Vagina (tissue), 2 donors: ENCODE data around the gene RAB44. TPM values are rescaled to one million over a fixed set of nuclear protein-coding genes. Genes with fewer than 3 reads are reported as not detected.

ENCODE experiments used
- DNase-seq, 2 donors: peaks; one replicate each; pipeline ENCODE4 v3.0.0-alpha.2; 2017; ENCODE audit errors: extremely low spot score in 2 of 2
- H3K27ac ChIP-seq: fragments of 200-600 bp; sonication (generic); one replicate; pipeline ENCODE4 v1.5.1; 2019
- H3K27me3 ChIP-seq: fragments of 200-600 bp; sonication (generic); one replicate; pipeline ENCODE4 v1.5.1; 2019
- H3K36me3 ChIP-seq, 2 donors: fragments of 200-600 bp; sonication (generic); one replicate each; pipeline ENCODE4 v1.5.1; 2017 to 2019
- H3K4me1 ChIP-seq: fragments of 200-600 bp; sonication (generic); one replicate; pipeline ENCODE4 v1.5.1; 2019
- H3K4me3 ChIP-seq, 2 donors: fragments of 200-600 bp; sonication (generic); 1 replicate in 1 of 2; 2 replicates in 1 of 2; pipeline ENCODE4 v1.5.1; 2016 to 2019
- H3K9me3 ChIP-seq: fragments of 200-600 bp; sonication (generic); one replicate; pipeline ENCODE4 v1.5.1; 2019
- CTCF ChIP-seq, 3 experiments: fragments of 450-650 bp in 2 of 3; fragments of 200-600 bp in 1 of 3; sonication (generic) in 1 of 3; IDR thresholded peaks; one replicate each; pipeline ENCODE4 v1.5.1; 2017 to 2019; ENCODE audit warnings: antibody characterized with exemption in 3 of 3, mild to moderate bottlenecking in 2 of 3, moderate library complexity in 2 of 3
- POLR2A ChIP-seq, 2 donors: fragments of 450-650 bp; IDR thresholded peaks; one replicate each; pipeline ENCODE4 v1.6.1; 2017; ENCODE audit warnings: antibody characterized with exemption in 2 of 2, mild to moderate bottlenecking in 2 of 2, moderate library complexity in 2 of 2
- POLR2AphosphoS5 ChIP-seq, 2 donors: sonication (generic); formaldehyde crosslinking; IDR thresholded peaks; one replicate each; pipeline ENCODE4 v1.9.0; 2017; ENCODE audit warnings: antibody characterized with exemption in 2 of 2, mild to moderate bottlenecking in 2 of 2, low read depth in 1 of 2; ENCODE audit not compliant: insufficient read depth in 1 of 2
- intact Hi-C: fragments of 100-400 bp; cut with DNase I; formaldehyde crosslinking; loops from one replicate; pipeline ENCODE4 v1.15.1; 2023
- total RNA-seq: library from RNA; depleted of rRNA; stranded (reverse); fragments of >200 nt; gene quantifications from one replicate; pipeline ENCODE4 v1.2.3, GENCODE V29; 2016

RAB44 gene
- total RNA-seq, 1 donor from 2014 or later, result 0.49 TPM

- H3K4me3 ChIP-seq, result no peak overlapping the region
- TF ChIP-seq POLR2AphosphoS5 (IDR thresholded peaks at IDR 0.05; ENCODE audit: insufficient read depth in 1 of 2, low read depth in 1 of 2), result no peak
- no peak for TF ChIP-seq CTCF (IDR thresholded peaks at IDR 0.05)
- TF ChIP-seq POLR2A (IDR thresholded peaks at IDR 0.05), result no peak
- no peak for DNase-seq
- peaks cover 20% of the 10 kb centered on the region for H3K4me1 ChIP-seq
- no peaks in the 10 kb centered on the region for H3K9me3 ChIP-seq
- H3K36me3 ChIP-seq, result no peaks in the 10 kb centered on the region
- H3K27me3 ChIP-seq, result no peaks in the 10 kb centered on the region
- intact Hi-C loops, result no loop called here
- H3K27ac ChIP-seq, result no peak overlapping the region
These were observed 28.6 kb upstream of the RAB44 start for GRCh38 chr6:36669002-36669401.

- no peak overlapping the region for H3K27ac ChIP-seq
- no peaks in the 10 kb centered on the region for H3K36me3 ChIP-seq
- DNase-seq, result no peak
- TF ChIP-seq POLR2AphosphoS5 (IDR thresholded peaks at IDR 0.05; ENCODE audit: insufficient read depth in 1 of 2, low read depth in 1 of 2) (no peak), CTCF (IDR thresholded peaks at IDR 0.05) (no peak), POLR2A (IDR thresholded peaks at IDR 0.05) (no peak)
- intact Hi-C loops, result no loop called here
- H3K27me3 ChIP-seq, result no peaks in the 10 kb centered on the region
- H3K9me3 ChIP-seq, result no peaks in the 10 kb centered on the region
- H3K4me3 ChIP-seq, result no peak overlapping the region
- peaks cover 20% of the 10 kb centered on the region for H3K4me1 ChIP-seq
These were observed 27.4 kb upstream of the RAB44 start for GRCh38 chr6:36670271-36670670.

- Histone ChIP-seq H3K36me3 (no peaks in the 10 kb centered on the region), H3K9me3 (no peaks in the 10 kb centered on the region), H3K27ac (no peak overlapping the region), H3K27me3 (no peaks in the 10 kb centered on the region), H3K4me1 (peaks cover 24% of the 10 kb centered on the region), H3K4me3 (no peak overlapping the region)
- TF ChIP-seq POLR2AphosphoS5 (IDR thresholded peaks at IDR 0.05; ENCODE audit: insufficient read depth in 1 of 2, low read depth in 1 of 2) (no peak), CTCF (IDR thresholded peaks at IDR 0.05) (no peak), POLR2A (IDR thresholded peaks at IDR 0.05) (no peak)
- no peak for DNase-seq
- intact Hi-C loops, result no loop called here
These were observed 25.8 kb upstream of the RAB44 start for GRCh38 chr6:36671687-36672375.

- no peak for TF ChIP-seq POLR2A (IDR thresholded peaks at IDR 0.05)
- no peak for TF ChIP-seq POLR2AphosphoS5 (IDR thresholded peaks at IDR 0.05; ENCODE audit: insufficient read depth in 1 of 2, low read depth in 1 of 2)
- no peak for TF ChIP-seq CTCF (IDR thresholded peaks at IDR 0.05)
- intact Hi-C loops, result no loop called here
- no peak for DNase-seq
- H3K36me3 ChIP-seq, result no peaks in the 10 kb centered on the region
- no peak overlapping the region for H3K27ac ChIP-seq
- peaks cover 29% of the 10 kb centered on the region for H3K4me1 ChIP-seq
- no peaks in the 10 kb centered on the region for H3K27me3 ChIP-seq
- no peaks in the 10 kb centered on the region for H3K9me3 ChIP-seq
- H3K4me3 ChIP-seq, result no peak overlapping the region
These were observed 23.7 kb upstream of the RAB44 start for GRCh38 chr6:36673882-36674281.

- TF ChIP-seq CTCF (IDR thresholded peaks at IDR 0.05), result no peak
- TF ChIP-seq POLR2AphosphoS5 (IDR thresholded peaks at IDR 0.05; ENCODE audit: insufficient read depth in 1 of 2, low read depth in 1 of 2), result no peak
- no peak for TF ChIP-seq POLR2A (IDR thresholded peaks at IDR 0.05)
- no peaks in the 10 kb centered on the region for H3K9me3 ChIP-seq
- no peaks in the 10 kb centered on the region for H3K36me3 ChIP-seq
- H3K27me3 ChIP-seq, result no peaks in the 10 kb centered on the region
- H3K4me3 ChIP-seq, result no peak overlapping the region
- no peak overlapping the region for H3K27ac ChIP-seq
- no peak for DNase-seq
- H3K4me1 ChIP-seq, result peaks cover 29% of the 10 kb centered on the region
- intact Hi-C loops, result loop anchor here (5.0 kb wide), 1 partner anchor 48 kb away; no protein-coding TSS in a partner anchor
These were observed 22.7 kb upstream of the RAB44 start for GRCh38 chr6:36674942-36675341.
